MCF 10A (cell line): ENCODE data around the gene KRT38. TPM values are rescaled to one million over a fixed set of nuclear protein-coding genes. Genes with fewer than 3 reads are reported as not detected.

Experiments
- BruUV-seq: library from RNA; stranded (reverse); fragments of 400-500 nt; replicated peaks from 2 replicates; lab custom pipeline; 2021; lab: Mats Ljungman, UMichigan
- CTCF ChIA-PET: fragments of 300-600 bp; sonication (Branson Sonifier 250); formaldehyde crosslinking; extraction: SDS; loops from one replicate; lab custom pipeline; 2021; ENCODE audit warnings: antibody characterized with exemption, inconsistent platforms; lab: Yijun Ruan, JAX
- POLR2A ChIA-PET: fragments of 300-600, 350-650 bp; sonication (Branson Sonifier 250); formaldehyde crosslinking; extraction: SDS; loops from one replicate; lab custom pipeline; 2020; ENCODE audit warnings: antibody characterized with exemption, inconsistent platforms; lab: Yijun Ruan, JAX
- DNase-seq: peaks from one replicate; pipeline ENCODE4 v3.0.0-alpha.2; 2018; ENCODE audit not compliant: unreplicated experiment
- H3K27ac Mint-ChIP-seq: one replicate; pipeline ENCODE4 v1.8.0; 2022; ENCODE audit warnings: mild to moderate bottlenecking, low read depth, mixed read lengths; ENCODE audit not compliant: unreplicated experiment
- H3K27me3 Mint-ChIP-seq: one replicate; pipeline ENCODE4 v1.8.0; 2022; ENCODE audit warnings: mixed read lengths; ENCODE audit not compliant: insufficient read depth, unreplicated experiment
- H3K36me3 Mint-ChIP-seq: one replicate; pipeline ENCODE4 v1.8.0; 2022; ENCODE audit warnings: mild to moderate bottlenecking, moderate library complexity, mixed read lengths; ENCODE audit not compliant: insufficient read depth, unreplicated experiment
- H3K4me1 Mint-ChIP-seq: one replicate; pipeline ENCODE4 v1.8.0; 2022; ENCODE audit warnings: mixed read lengths; ENCODE audit not compliant: insufficient read depth, unreplicated experiment
- H3K4me3 Mint-ChIP-seq: one replicate; pipeline ENCODE4 v1.8.0; 2022; ENCODE audit warnings: mild to moderate bottlenecking, moderate library complexity, mixed read lengths; ENCODE audit not compliant: unreplicated experiment
- H3K9me3 Mint-ChIP-seq: one replicate; pipeline ENCODE4 v1.8.0; 2022; ENCODE audit warnings: mixed read lengths; ENCODE audit not compliant: unreplicated experiment
- intact Hi-C: fragments of 100-400 bp; cut with micrococcal nuclease; formaldehyde crosslinking; loops from 2 replicates; pipeline ENCODE4 v1.14.1; 2022
- total RNA-seq: library from RNA; stranded (reverse); gene quantifications from 2 replicates; pipeline ENCODE4 v1.2.3, GENCODE V29; 2022
- TF ChIP-seq, protein P1 (sequence below): fragments of 200-600 bp; IDR thresholded peaks from one replicate; pipeline ENCODE4 v1.8.0; 2022; ENCODE audit warnings: antibody characterized with exemption, mild to moderate bottlenecking; ENCODE audit not compliant: unreplicated experiment

Gene KRT38
- total RNA-seq, 1 experiment from 2014 or later, result not detected

DNA sequence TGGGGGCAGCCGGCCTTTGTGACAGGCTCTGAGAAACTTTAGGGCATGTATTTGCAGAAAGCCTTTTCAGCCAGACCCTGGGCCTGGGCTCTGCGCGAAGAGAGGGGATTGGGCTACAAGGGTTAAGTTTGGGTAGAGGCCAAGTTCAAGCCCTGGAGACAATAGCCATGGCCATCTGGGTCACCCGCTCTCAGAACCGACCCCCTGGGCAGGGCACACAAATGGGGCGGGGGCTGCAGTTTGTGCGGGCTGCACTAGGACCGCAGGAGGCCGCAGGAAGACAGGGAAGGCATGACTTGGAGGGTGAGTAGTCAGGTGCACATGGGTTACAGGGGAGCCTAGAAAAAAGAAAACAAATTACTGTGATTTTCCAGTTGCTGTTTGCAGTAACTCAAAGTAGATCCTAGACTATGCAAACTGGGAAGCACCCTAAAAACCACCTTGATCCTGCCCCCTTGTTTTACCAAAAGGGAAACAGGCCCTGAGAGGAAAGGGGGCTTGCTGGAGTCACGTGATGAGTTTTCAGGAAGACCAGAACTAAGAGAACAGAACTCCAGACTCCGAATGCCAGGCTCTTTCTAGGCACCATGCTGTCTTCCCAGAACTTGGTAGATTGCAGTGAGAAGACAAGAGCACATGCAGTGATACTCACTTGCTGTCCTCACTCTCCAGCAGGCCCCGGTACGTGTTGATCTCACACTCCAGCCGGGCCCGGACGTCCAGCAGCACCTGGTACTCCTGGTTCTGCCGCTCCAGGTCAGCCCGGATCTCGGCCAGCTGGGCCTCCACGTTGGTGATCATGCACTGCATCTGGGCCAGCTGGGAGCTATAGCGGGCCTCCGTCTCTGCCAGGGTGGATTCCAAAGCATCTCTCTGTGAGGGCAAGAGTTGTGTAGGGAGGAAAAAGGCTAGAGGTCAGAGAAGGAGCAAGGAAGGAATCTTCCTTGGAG lies 36.4 kb upstream of the KRT38 start:
- Mint-ChIP-seq H3K4me3 (no peak overlapping the region), H3K4me1 (no peaks in the 10 kb centered on the region), H3K9me3 (no peaks in the 10 kb centered on the region), H3K27ac (no peak overlapping the region), H3K27me3 (peaks cover 23% of the 10 kb centered on the region), H3K36me3 (no peaks in the 10 kb centered on the region)
- intact Hi-C loops, result no loop called here
- ChIA-PET CTCF (no interaction called here), POLR2A (no interaction called here)
- TF ChIP-seq, protein P1, sequence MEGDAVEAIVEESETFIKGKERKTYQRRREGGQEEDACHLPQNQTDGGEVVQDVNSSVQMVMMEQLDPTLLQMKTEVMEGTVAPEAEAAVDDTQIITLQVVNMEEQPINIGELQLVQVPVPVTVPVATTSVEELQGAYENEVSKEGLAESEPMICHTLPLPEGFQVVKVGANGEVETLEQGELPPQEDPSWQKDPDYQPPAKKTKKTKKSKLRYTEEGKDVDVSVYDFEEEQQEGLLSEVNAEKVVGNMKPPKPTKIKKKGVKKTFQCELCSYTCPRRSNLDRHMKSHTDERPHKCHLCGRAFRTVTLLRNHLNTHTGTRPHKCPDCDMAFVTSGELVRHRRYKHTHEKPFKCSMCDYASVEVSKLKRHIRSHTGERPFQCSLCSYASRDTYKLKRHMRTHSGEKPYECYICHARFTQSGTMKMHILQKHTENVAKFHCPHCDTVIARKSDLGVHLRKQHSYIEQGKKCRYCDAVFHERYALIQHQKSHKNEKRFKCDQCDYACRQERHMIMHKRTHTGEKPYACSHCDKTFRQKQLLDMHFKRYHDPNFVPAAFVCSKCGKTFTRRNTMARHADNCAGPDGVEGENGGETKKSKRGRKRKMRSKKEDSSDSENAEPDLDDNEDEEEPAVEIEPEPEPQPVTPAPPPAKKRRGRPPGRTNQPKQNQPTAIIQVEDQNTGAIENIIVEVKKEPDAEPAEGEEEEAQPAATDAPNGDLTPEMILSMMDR, result no peak
- no peak for DNase-seq
- no TSS peak for BruUV-seq

DNA sequence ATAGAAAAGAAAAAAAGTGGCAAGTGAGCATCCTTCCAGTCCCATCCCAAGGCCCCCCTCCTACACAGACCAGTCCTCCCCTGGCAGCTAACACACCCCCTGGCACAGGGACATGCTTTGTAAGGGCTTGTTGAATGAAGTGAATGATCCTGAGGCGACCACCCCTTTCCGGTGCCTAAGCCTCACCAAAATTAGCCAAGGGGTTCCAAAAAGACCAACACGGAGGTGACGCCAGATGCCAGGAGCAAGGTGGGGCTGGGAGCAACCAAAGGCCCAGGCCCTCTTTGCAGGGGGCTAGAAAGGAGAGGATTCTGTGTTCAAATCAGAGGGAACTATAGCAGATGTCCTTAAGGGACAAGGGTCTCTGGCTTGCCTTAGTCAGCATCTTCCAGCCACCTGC lies 34.6 kb upstream of the KRT38 start:
- no peak overlapping the region for H3K4me3 Mint-ChIP-seq
- TF ChIP-seq, protein P1, result no peak
- ChIA-PET POLR2A (no interaction called here), CTCF (interaction anchor here (1.2 to 1.3 kb wide), 2 partner anchors 8 to 221 kb away, joined by 3 to 4 read pairs; no protein-coding TSS in a partner anchor)
- H3K36me3 Mint-ChIP-seq, result no peaks in the 10 kb centered on the region
- H3K9me3 Mint-ChIP-seq, result no peaks in the 10 kb centered on the region
- intact Hi-C loops, result no loop called here
- H3K27ac Mint-ChIP-seq, result no peak overlapping the region
- no peaks in the 10 kb centered on the region for H3K4me1 Mint-ChIP-seq
- BruUV-seq, result no TSS peak
- peaks cover 36% of the 10 kb centered on the region for H3K27me3 Mint-ChIP-seq
- no peak for DNase-seq

DNA sequence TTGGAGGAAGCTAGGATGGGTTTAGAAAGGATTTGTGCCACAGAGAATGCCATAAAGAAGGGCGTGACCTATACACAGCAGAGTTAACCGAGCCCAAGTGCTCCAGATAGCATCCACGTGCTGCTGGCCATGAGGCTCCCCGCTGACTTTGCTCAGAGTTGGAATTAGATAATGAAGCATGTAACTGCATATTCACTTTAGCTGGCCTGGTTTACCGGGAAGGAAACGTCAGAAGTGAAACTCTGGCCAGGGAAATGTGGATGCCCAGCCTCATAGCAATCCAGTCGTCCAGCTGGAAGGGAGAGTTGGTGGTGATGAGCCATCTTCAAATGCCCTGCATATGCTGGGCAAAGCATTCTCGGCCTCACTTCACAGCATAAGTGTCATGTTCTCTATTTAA lies 34.1 kb upstream of the KRT38 start:
- no peaks in the 10 kb centered on the region for H3K9me3 Mint-ChIP-seq
- no TSS peak for BruUV-seq
- ChIA-PET POLR2A (no interaction called here), CTCF (interaction anchor here (0.6 to 1.3 kb wide), 3 partner anchors 8 to 221 kb away, joined by 3 to 4 read pairs (median 4); no protein-coding TSS in a partner anchor)
- no peaks in the 10 kb centered on the region for H3K36me3 Mint-ChIP-seq
- H3K27me3 Mint-ChIP-seq, result peaks cover 36% of the 10 kb centered on the region
- no peak overlapping the region for H3K27ac Mint-ChIP-seq
- no peaks in the 10 kb centered on the region for H3K4me1 Mint-ChIP-seq
- H3K4me3 Mint-ChIP-seq, result no peak overlapping the region
- DNase-seq, result no peak
- intact Hi-C loops, result no loop called here
- TF ChIP-seq, protein P1, result no peak

DNA sequence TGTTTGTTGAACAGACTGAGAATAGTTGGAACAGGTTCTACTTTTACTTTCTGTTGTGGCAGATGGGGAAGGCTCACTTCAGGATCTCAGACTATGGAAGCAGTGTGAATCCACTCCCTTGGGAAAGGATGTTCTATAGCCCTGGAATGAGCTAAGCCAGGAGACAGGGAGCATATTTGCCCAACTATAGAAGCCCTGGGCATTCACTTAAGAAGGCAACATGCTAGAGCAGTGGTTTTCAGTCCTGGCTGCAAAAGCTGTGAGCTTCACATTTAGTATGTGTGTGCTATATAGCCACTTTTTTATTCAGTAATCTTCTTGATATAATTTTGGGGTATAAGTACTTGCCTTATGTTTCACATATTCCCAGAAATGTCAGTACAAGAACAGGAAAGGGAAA lies 27.6 kb upstream of the KRT38 start:
- Mint-ChIP-seq H3K27me3 (peaks cover 24% of the 10 kb centered on the region), H3K9me3 (no peaks in the 10 kb centered on the region), H3K4me3 (no peak overlapping the region), H3K27ac (no peak overlapping the region), H3K4me1 (peaks cover 9% of the 10 kb centered on the region), H3K36me3 (no peaks in the 10 kb centered on the region)
- DNase-seq, result no peak
- intact Hi-C loops, result no loop called here
- ChIA-PET CTCF (interaction anchor here (0.6 to 0.7 kb wide), 2 partner anchors 15 to 28 kb away, joined by 3 to 4 read pairs; no protein-coding TSS in a partner anchor), POLR2A (interaction anchor here (1.2 kb wide), 1 partner anchor 12 kb away, joined by 3 read pairs; no protein-coding TSS in a partner anchor)
- TF ChIP-seq, protein P1, result no peak
- BruUV-seq, result no TSS peak
